ENCODE results near the gene SLF1.
"Not testable (repeated sequence)": the region's sequence is repeated elsewhere in the genome, so short reads cannot be mapped to it uniquely, and the experiment has no call there.

Gene SLF1

DNA sequence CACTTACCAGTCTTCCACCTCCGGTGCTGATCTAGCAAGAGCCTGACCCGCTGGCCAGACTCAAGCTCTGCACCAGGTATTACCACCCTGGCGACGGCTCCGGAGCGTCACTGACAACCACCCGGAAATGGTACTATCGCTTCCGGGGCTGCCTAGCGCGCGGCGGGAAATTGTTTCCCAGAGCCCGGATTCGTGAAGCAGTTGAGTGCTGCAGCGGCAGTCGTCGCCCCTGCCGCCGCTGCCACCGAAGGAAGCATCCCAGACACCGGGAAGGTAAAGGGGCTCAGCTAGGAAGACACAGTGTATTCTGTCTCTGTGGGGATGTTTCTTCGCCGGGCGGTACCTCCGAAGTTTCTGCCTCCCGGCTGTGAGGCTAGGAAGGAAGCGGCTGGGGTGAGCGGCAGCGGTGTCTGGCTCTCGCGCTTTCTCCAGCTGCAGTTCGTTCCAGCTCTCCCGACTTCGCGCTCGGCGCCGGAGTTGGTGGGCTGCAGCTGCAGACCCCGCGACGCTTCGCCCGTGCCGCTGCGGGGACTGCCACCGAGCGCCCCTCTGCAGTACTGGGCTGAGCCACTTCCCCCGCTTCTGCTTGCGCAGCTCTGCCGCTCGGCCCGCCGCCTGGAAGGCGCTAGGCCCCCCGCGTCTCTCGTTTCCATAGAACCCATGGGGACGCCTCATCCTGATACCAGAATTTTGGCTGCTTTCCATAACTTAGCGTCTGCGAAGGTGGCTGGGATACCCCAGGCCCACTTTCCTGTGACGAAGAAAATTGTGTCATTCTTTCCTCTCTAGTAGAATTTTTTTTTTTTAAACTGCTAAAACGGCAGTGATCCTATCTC is at the start of gene SLF1, which contains the start of gene KIAA0825:
Gene SLF1 (plus strand): TSS at position 177 of the 836 bp plus-strand sequence. CDS start 10,142 bp downstream, outside the sequence.
Gene KIAA0825 (minus strand): TSS at position 112 of the 836 bp plus-strand sequence. CDS start 81,478 bp downstream, outside the sequence.
- peaks cover 42% of the 10 kb centered on the region for H3K4me1 Mint-ChIP-seq
- ATAC-seq = peak; percentile 94
- DNase-seq = peak; percentile 87
- no peaks in the 10 kb centered on the region for H3K9me3 Mint-ChIP-seq
- H3K27ac Mint-ChIP-seq = peak within 1 kb of the TSS; percentile 96
- H3K27me3 Mint-ChIP-seq = no peaks in the 10 kb centered on the region
- H3K36me3 Mint-ChIP-seq (ENCODE audit: low read depth) = peaks cover 2% of the 10 kb centered on the region
- H3K4me3 Mint-ChIP-seq = peak within 1 kb of the TSS; percentile 92

DNA sequence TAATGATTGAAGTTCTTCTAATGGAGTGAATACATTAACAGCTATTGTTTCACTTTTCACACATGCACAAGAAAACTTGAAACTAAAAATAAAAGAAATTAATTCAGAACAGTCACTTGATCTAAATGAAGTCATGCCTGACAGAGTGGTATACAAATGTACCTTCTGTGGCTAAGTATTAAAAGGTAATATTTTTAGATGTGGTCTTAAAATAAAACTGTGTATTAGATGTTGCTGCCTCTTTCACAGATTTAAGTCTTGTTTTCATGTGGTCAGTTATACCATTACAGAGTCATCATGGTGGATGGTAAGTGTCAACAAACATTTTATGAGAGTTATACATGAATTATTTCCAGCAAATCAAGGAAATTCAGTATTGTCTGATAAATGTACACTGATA is 47.1 kb upstream of the SLF1 start:
- DNase-seq = no peak
- Mint-ChIP-seq H3K4me3 (no peak overlapping the region), H3K27me3 (no peaks in the 10 kb centered on the region), H3K27ac (no peak overlapping the region), H3K4me1 (peaks cover 14% of the 10 kb centered on the region), H3K36me3 (ENCODE audit: low read depth) (no peaks in the 10 kb centered on the region), H3K9me3 (no peaks in the 10 kb centered on the region)
- ATAC-seq = no peak

DNA sequence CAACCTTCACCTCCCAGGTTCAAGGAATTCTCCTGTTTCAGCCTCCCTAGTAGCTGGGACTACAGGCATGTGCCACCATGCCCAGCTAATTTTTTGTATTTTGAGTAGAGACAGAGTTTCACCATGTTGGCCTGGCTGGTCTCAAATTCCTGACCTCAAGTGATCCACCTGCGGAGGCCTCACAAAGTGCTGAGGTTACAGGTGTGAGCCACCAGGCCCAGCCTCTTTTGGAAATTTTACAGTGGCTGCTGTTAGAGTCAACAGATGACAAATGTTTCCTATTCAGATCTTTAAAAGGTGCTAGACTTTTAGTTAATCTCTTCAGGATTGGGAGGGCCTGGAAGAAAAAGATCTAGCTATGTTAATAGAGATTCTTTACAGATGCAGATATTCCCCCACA is 45.1 kb upstream of the SLF1 start:
- not testable (repeated sequence) for H3K9me3 Mint-ChIP-seq; H3K4me3 Mint-ChIP-seq; H3K27ac Mint-ChIP-seq; H3K36me3 Mint-ChIP-seq (ENCODE audit: low read depth); DNase-seq; ATAC-seq; H3K27me3 Mint-ChIP-seq
- peaks cover 29% of the 10 kb centered on the region for H3K4me1 Mint-ChIP-seq

DNA sequence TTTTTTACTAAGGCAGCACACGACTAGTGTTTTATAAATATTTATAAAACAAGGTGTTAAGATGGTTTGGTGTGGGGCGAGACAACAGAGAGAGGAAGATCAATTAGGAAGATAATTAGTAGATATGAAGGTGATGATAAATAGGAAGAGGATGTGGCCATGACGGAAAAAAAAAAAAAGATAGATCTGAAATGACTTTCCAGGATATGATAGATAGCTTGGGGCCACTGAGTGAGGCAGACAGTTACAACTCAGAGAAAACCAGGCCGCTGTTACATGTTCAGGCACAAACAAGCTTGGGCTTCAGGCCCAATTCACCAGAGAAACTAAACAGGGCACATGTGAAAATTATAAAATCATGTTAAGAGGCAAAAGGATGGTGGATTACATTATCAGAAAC is 43.3 kb upstream of the SLF1 start:
- H3K36me3 Mint-ChIP-seq (ENCODE audit: low read depth) = no peaks in the 10 kb centered on the region
- no peaks in the 10 kb centered on the region for H3K9me3 Mint-ChIP-seq
- ATAC-seq = no peak
- DNase-seq = no peak
- peak overlapping the region; percentile 74 for H3K27ac Mint-ChIP-seq
- H3K4me3 Mint-ChIP-seq = no peak overlapping the region
- no peaks in the 10 kb centered on the region for H3K27me3 Mint-ChIP-seq
- H3K4me1 Mint-ChIP-seq = peaks cover 31% of the 10 kb centered on the region

DNA sequence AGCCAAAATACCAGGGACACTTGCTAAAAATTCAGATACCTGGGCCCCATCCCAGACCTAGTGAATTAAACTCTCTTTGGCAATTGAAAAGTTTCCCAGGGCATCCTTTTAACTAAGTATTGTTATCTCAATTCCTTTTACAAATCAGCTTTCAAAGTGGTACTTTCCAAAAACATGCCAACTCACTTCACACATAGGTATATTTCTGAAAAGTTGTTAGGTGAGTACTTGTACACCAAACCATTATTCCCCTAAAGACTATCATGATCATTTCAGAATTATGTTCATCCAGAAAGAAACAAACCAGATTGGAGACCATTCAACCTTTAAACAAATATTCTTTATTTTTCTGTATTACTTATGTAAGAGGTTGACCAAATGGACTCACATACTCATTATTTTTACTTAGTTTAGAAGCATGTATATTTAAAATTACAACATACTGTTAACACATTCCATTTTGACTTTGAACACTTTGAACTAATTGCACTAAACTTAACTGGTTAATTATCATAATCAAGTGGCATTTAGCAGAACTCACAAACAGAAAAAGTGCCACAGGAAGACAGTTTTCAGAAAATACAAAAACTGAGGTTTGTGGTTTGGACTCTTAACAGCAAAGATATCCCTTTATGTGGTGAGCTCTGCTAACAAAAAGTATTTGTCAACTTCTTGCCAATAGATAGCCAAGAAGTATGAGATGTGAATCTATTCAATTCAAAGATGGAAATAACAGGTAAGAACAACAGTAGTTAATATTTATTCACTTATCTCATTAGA is 40.8 kb upstream of the SLF1 start:
- no peak for ATAC-seq
- H3K36me3 Mint-ChIP-seq (ENCODE audit: low read depth) = no peaks in the 10 kb centered on the region
- no peak for DNase-seq
- no peak overlapping the region for H3K27ac Mint-ChIP-seq
- H3K9me3 Mint-ChIP-seq = no peaks in the 10 kb centered on the region
- no peak overlapping the region for H3K4me3 Mint-ChIP-seq
- H3K27me3 Mint-ChIP-seq = no peaks in the 10 kb centered on the region
- H3K4me1 Mint-ChIP-seq = peaks cover 31% of the 10 kb centered on the region

DNA sequence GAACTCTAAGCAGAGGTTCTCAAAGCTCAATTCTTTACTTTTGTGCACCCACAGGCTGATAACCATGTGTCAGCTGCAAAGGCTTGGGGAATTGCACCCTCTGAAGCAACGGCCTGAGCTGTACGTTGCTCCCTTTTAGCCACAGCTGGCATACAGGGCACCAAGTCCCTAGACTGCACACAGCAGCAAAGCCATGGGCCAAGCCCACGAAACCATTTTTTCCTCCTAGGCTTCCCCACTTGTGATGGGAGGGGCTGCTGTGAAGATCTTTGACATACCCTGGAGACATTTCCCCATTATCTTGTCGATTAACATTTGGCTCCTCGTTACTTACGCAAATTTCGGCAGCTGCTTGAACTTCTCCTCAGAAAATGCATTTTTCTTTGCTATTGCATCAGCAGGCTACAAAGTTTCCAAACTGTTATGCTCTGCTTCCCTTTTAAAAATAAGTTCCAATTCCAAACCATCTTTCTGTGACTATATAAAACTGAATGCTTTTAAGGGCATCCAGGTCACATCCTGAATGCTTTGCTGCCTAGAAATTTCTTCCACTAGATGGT is 23.1 kb upstream of the SLF1 start:
- Mint-ChIP-seq H3K4me3 (no peak overlapping the region), H3K36me3 (ENCODE audit: low read depth) (peaks cover 1% of the 10 kb centered on the region), H3K4me1 (no peaks in the 10 kb centered on the region), H3K27me3 (no peaks in the 10 kb centered on the region), H3K27ac (no peak overlapping the region), H3K9me3 (no peaks in the 10 kb centered on the region)
- ATAC-seq (no peak), DNase-seq (no peak)

DNA sequence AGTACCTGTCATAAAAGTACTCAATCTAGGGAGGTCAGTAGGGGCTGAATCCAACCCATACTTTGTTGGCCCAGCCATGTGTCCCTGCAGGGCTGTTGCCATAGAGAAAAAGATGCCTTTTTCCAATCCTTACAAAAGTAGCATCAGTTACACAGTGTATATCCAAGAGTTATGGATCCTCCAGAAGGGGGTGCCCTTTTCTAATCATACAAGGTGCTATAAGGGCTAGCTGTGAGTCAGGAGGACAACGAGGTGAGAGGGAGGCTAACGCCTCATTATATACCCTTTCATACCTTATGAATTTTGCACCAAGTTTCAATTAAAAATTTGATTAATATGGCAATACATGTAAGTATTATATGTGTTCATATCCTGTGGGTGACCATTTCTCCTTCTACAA is 4.9 kb upstream of the SLF1 start:
- H3K4me3 Mint-ChIP-seq = no peak overlapping the region
- H3K27ac Mint-ChIP-seq = no peak overlapping the region
- H3K9me3 Mint-ChIP-seq = no peaks in the 10 kb centered on the region
- DNase-seq = no peak
- ATAC-seq = peak; percentile 38
- H3K36me3 Mint-ChIP-seq (ENCODE audit: low read depth) = no peaks in the 10 kb centered on the region
- H3K4me1 Mint-ChIP-seq = peaks cover 10% of the 10 kb centered on the region
- no peaks in the 10 kb centered on the region for H3K27me3 Mint-ChIP-seq

DNA sequence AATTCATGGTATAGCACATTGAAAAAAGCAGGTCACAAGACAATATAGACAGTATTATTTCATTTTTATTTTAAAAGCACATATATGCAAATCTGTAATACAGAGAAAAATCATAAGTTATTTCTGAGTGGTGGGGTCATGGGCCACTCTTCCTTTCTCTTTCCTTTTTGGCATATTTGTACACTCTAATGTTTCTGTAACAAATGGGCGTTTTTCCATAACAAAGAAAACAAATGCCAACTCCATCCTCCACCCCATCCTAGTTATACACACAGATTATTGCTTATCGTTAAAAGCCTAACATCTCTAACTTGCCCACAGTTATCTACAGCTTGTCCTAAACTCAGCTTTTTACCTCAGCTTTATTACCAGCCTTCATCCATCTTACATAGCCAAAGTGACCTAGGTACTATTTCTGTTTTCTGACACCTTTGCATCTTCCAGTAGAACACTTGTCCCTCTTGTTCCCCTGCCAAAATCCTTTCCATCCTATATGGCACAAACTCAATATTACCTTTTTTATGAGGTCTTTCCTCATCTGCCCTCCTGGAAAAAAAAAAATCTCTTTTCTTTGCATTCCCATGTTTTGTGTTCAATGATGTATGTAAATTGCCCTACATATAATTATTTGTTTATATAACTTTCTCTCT is 4.2 kb upstream of the SLF1 start:
- Mint-ChIP-seq H3K36me3 (ENCODE audit: low read depth) (peaks cover 2% of the 10 kb centered on the region), H3K27ac (no peak overlapping the region), H3K4me3 (no peak overlapping the region), H3K9me3 (no peaks in the 10 kb centered on the region), H3K27me3 (no peaks in the 10 kb centered on the region), H3K4me1 (peaks cover 15% of the 10 kb centered on the region)
- DNase-seq (no peak), ATAC-seq (no peak)

DNA sequence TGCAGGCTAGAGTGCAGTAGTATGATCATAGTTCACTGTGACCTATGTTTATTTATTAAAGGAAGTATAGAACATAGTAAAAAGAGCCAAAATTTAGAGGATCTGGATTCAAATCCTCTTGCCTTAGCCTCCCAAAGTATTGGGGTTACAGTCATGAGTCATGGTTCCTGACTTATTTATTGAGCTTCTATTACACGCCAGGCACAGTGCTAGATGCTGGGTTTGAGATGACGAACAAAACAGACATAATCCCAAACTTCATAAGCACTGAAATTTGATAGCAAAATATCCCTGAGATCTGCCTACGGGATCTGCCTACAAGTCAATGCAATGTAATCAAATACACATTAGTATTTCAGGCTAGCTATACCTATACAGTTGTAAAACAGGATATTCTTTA is 2.6 kb upstream of the SLF1 start:
- Mint-ChIP-seq H3K9me3 (no peaks in the 10 kb centered on the region), H3K4me3 (no peak overlapping the region), H3K4me1 (peaks cover 23% of the 10 kb centered on the region), H3K27me3 (no peaks in the 10 kb centered on the region), H3K36me3 (ENCODE audit: low read depth) (peaks cover 2% of the 10 kb centered on the region), H3K27ac (no peak overlapping the region)
- ATAC-seq = no peak
- DNase-seq = no peak

DNA sequence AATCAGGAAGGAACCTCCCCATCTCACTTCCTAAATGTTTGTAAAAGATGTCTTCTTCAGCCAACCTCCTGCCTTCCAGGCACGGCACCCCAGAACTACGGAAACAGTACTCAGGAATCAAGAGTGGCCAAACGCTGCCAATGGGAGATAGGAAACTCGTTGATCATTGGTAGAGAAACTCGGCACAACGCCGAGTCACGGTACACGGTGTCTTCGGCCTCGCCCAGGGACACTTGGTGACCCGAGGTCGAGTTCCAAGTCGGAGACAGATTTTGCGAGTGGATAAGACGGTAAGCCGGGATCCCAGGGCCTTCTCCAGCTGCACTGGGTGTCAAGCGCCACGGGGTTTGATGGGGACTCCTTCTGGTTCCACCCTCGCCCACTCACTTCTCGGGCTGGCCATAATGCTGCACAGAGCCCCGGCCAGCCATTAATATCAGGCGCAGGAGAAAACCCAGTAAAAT is 408 bp upstream of the SLF1 start:
- no peaks in the 10 kb centered on the region for H3K27me3 Mint-ChIP-seq
- ATAC-seq (peak; percentile 22), DNase-seq (no peak)
- peaks cover 2% of the 10 kb centered on the region for H3K36me3 Mint-ChIP-seq (ENCODE audit: low read depth)
- H3K27ac Mint-ChIP-seq = peak overlapping the region; percentile 96
- no peaks in the 10 kb centered on the region for H3K9me3 Mint-ChIP-seq
- H3K4me3 Mint-ChIP-seq = peak overlapping the region; percentile 92
- H3K4me1 Mint-ChIP-seq = peaks cover 39% of the 10 kb centered on the region

DNA sequence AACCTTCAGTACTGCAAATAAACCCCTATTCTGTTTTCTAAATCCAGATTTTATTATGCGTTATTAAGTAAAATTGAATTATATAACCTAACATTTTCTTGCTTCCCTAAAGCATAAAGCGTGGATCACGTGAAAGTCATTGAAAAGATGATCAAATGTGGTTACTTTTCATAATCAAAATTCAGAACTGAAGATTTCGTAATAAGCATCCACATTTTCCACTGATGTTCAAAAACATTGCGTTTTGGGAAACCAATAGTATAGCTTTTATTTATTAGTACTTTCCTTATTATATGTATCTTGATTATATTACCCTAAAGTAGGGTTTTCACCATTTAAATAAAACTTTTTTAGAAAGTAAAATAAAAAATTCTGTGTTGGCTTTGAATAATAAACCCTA is 1.8 kb downstream of the SLF1 start:
- DNase-seq (no peak), ATAC-seq (no peak)
- H3K27me3 Mint-ChIP-seq = no peaks in the 10 kb centered on the region
- H3K4me3 Mint-ChIP-seq = peak overlapping the region; percentile 92
- peaks cover 2% of the 10 kb centered on the region for H3K36me3 Mint-ChIP-seq (ENCODE audit: low read depth)
- no peaks in the 10 kb centered on the region for H3K9me3 Mint-ChIP-seq
- no peak overlapping the region for H3K27ac Mint-ChIP-seq
- H3K4me1 Mint-ChIP-seq = peaks cover 45% of the 10 kb centered on the region

DNA sequence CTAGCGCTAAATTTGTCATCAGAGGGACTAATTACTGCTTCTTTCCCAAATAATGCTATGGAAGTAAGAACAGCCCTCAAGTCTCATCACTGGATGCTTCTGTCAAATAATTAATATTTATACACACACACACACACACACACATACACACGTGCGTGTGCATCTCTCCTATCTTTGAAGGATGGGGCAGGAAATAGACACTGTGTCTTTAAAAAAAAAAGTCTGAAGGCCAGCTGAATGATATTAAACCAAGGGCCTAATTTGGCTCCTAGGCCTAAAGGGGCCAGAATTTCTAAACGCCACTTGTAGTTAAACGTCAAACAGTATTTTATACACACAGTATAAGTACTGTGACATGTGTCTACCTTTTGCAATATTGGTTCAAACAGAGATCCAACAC is 3.3 kb downstream of the SLF1 start:
- no peak overlapping the region for H3K4me3 Mint-ChIP-seq
- peaks cover 2% of the 10 kb centered on the region for H3K36me3 Mint-ChIP-seq (ENCODE audit: low read depth)
- H3K27ac Mint-ChIP-seq = peak overlapping the region; percentile 52
- DNase-seq (no peak), ATAC-seq (no peak)
- peaks cover 45% of the 10 kb centered on the region for H3K4me1 Mint-ChIP-seq
- H3K9me3 Mint-ChIP-seq = no peaks in the 10 kb centered on the region
- no peaks in the 10 kb centered on the region for H3K27me3 Mint-ChIP-seq

DNA sequence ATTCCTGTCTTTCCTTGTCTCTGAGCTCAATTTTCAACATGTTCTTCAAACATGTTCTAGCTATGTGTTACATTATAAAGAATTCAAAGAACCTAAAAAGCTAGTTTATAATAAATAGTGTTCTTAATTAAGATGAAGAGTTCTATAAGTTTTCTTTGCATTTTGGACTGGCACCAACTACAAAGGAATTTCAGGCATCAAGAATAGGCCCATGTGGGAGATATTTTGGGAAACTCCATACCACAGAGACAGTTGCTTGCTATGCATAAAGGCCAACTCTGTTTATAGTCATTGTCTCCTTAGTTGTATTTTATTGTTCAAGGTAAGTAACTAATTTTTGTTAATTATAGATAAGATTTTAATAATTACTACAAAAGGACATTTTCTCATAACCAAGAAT is 4.5 kb downstream of the SLF1 start:
- H3K4me1 Mint-ChIP-seq = peaks cover 36% of the 10 kb centered on the region
- H3K27ac Mint-ChIP-seq = no peak overlapping the region
- DNase-seq (no peak), ATAC-seq (no peak)
- H3K27me3 Mint-ChIP-seq = no peaks in the 10 kb centered on the region
- no peaks in the 10 kb centered on the region for H3K9me3 Mint-ChIP-seq
- peaks cover 2% of the 10 kb centered on the region for H3K36me3 Mint-ChIP-seq (ENCODE audit: low read depth)
- no peak overlapping the region for H3K4me3 Mint-ChIP-seq

DNA sequence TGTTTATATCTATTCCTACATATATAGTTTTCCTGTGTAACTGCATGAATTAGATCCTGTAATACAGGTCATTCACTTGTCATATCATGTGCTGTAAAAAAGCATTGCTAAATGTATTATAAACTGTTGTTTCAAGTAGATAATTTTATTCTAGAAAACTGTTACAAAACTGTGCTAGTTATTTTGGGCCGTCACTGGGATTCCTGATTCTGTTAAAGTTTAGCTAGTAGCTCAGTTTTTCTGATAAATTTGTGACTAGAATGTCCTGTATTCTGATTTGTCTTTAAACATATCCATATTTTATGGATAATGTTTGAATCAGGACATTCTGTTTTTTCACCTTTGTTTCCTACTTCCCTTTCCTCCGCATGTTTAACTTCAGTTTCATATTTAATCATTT is 5.4 kb downstream of the SLF1 start:
- no peak for ATAC-seq
- Mint-ChIP-seq H3K4me3 (no peak overlapping the region), H3K27ac (no peak overlapping the region)

More for the DNA sequence above, 5.4 kb downstream of the SLF1 start:
- DNase-seq = no peak
- Mint-ChIP-seq H3K36me3 (ENCODE audit: low read depth) (peaks cover 6% of the 10 kb centered on the region), H3K27me3 (no peaks in the 10 kb centered on the region), H3K4me1 (peaks cover 36% of the 10 kb centered on the region), H3K9me3 (no peaks in the 10 kb centered on the region)
